ENCODE results near the gene POLE2. TPM values are rescaled to one million over a fixed set of nuclear protein-coding genes. Genes with fewer than 3 reads are reported as not detected.

The POLE2 gene
- total RNA-seq = 6.6 and 13.8 TPM in 2 replicates

GRCh38 chr14:49687942-49688700 is at the start of gene POLE2:
Gene POLE2 (minus strand): TSS chr14:49688214. CDS start chr14:49688203, 11 bp downstream.

GRCh38 chr14:49692811-49693734 is 5.1 kb upstream of the POLE2 start, which contains the start of gene KLHDC1:
Gene KLHDC1 (plus strand): TSS chr14:49693120. CDS start chr14:49693195, 75 bp downstream.

GRCh38 chr14:49634547-49635334 is 53.3 kb downstream of the POLE2 start, which contains the start of gene DNAAF2:
Gene DNAAF2 (minus strand): TSS chr14:49635244. CDS start chr14:49635149, 95 bp downstream.

GRCh38 chr14:49620182-49621113 is 67.6 kb downstream of the POLE2 start, which contains the start of the genes MGAT2 and RPL36AL:
Gene MGAT2 (plus strand): TSS chr14:49620799. CDS start chr14:49621269, 470 bp downstream.
Gene RPL36AL (minus strand): TSS chr14:49620626. CDS start chr14:49619104, 1,522 bp downstream.

GRCh38 chr14:49598485-49599300 is 89.3 kb downstream of the POLE2 start, which contains the start of gene LRR1:
Gene LRR1 (plus strand): TSS chr14:49598940. CDS start chr14:49599021, 81 bp downstream.

Other genes starting within 250 kb of the POLE2 start
- gene RPS29, start 101.8 kb downstream of the POLE2 start, total RNA-seq = 11,642 and 22,434 TPM in 2 replicates
- 5.7 TPM in 2 replicates for gene LRR1, start 89.3 kb downstream of the POLE2 start, total RNA-seq
- 178 and 193 TPM in 2 replicates for gene RPL36AL, start 67.6 kb downstream of the POLE2 start, total RNA-seq
- gene MGAT2, start 67.4 kb downstream of the POLE2 start, total RNA-seq = 43.2 and 82.3 TPM in 2 replicates
- 7.4 and 10.7 TPM in 2 replicates for gene DNAAF2, start 53.0 kb downstream of the POLE2 start, total RNA-seq
- gene KLHDC1, start 4.9 kb upstream of the POLE2 start, total RNA-seq = 1.2 and 1.6 TPM in 2 replicates
- gene KLHDC2, start 79.9 kb upstream of the POLE2 start, total RNA-seq = 50.3 and 70.2 TPM in 2 replicates
- 30.4 and 41.9 TPM in 2 replicates for gene NEMF, start 164.6 kb upstream of the POLE2 start, total RNA-seq
- 37.6 and 57.6 TPM in 2 replicates for gene ARF6, start 204.9 kb upstream of the POLE2 start, total RNA-seq